Testis (tissue), 3 donors: ENCODE data around the gene BMP6. TPM values are rescaled to one million over a fixed set of nuclear protein-coding genes. Genes with fewer than 3 reads are reported as not detected.

Experiments used
- DNase-seq: peaks from one replicate; pipeline ENCODE4 v3.0.0-alpha.2; 2019
- H3K27ac ChIP-seq, 2 donors: fragments of 200-600 bp; sonication (generic); one replicate each; pipeline ENCODE4 v1.5.1; 2019
- H3K27me3 ChIP-seq: fragments of 200-600 bp; sonication (generic); one replicate; pipeline ENCODE4 v1.5.1; 2019
- H3K36me3 ChIP-seq: fragments of 200-600 bp; sonication (generic); one replicate; pipeline ENCODE4 v1.5.1; 2017; ENCODE audit warnings: low read depth; ENCODE audit errors: missing control alignments
- H3K4me1 ChIP-seq: fragments of 200-600 bp; sonication (generic); one replicate; pipeline ENCODE4 v1.5.1; 2019
- H3K4me3 ChIP-seq, 2 donors: fragments of 200-600 bp; sonication (generic); one replicate each; pipeline ENCODE4 v1.5.1; 2017 to 2019
- H3K9me3 ChIP-seq: fragments of 200-600 bp; sonication (generic); one replicate; pipeline ENCODE4 v1.5.1; 2017
- CTCF ChIP-seq, 3 experiments: fragments of 450-650 bp in 2 of 3; fragments of 200-600 bp in 1 of 3; sonication (generic) in 1 of 3; IDR thresholded peaks; one replicate each; pipeline ENCODE4 v1.5.1; 2016 to 2019; ENCODE audit warnings: antibody characterized with exemption in 3 of 3, mild to moderate bottlenecking in 2 of 3, moderate library complexity in 1 of 3
- POLR2A ChIP-seq: fragments of 450-650 bp; IDR thresholded peaks from one replicate; pipeline ENCODE4 v1.6.1; 2017; ENCODE audit warnings: antibody characterized with exemption, mild to moderate bottlenecking, moderate library complexity
- WGBS, 2 donors: methylation state at CpG; one replicate each; pipeline ENCODE4 v1.1.5; 2018; 5-methylcytosine and 5-hydroxymethylcytosine counted together
- intact Hi-C: fragments of 100-400 bp; cut with DNase I; formaldehyde crosslinking; loops from one replicate; pipeline ENCODE4 v1.15.1; 2023; ENCODE audit warnings: low total_unique reads
- polyA plus RNA-seq: library from polyadenylated mRNA; stranded (reverse); fragments of 350-450 nt; fragmentation: Illumina TruSeq; extraction: RNeasy Lipid Tissue Mini Kit (QIAGEN cat#74804); gene quantifications from one replicate; pipeline ENCODE4 v1.2.3, GENCODE V29; 2014; ENCODE audit warnings: low read depth, low replicate concordance; ENCODE audit not compliant: insufficient read depth
- total RNA-seq, 2 donors: library from RNA; depleted of rRNA; stranded (reverse); fragments of >200 nt; gene quantifications; one replicate each; pipeline ENCODE4 v1.2.3, GENCODE V29; 2016

Gene BMP6
- total and polyA plus RNA-seq, 3 donors from 2014 or later, result 6.2 to 13.6 (median 11.4) TPM

- no peaks in the 10 kb centered on the region for H3K4me1 ChIP-seq
- DNase-seq, result no peak
- H3K4me3 ChIP-seq, result no peak overlapping the region
- no peaks in the 10 kb centered on the region for H3K36me3 ChIP-seq
- H3K27ac ChIP-seq, result no peak overlapping the region
- intact Hi-C loops, result no loop called here
- no peaks in the 10 kb centered on the region for H3K9me3 ChIP-seq
- no peaks in the 10 kb centered on the region for H3K27me3 ChIP-seq
- WGBS, 2 donors, result 54 to 69% methylated on average over 1 of the region's 1 CpG
- TF ChIP-seq CTCF (IDR thresholded peaks at IDR 0.05) (no peak), POLR2A (no peak)
These were observed 41.8 kb upstream of the BMP6 start for GRCh38 chr6:7684076-7684475.

GRCh38 chr6:7684843-7685242 is 41.1 kb upstream of the BMP6 start:
- no peak for DNase-seq
- Histone ChIP-seq H3K27ac (no peak overlapping the region), H3K27me3 (no peaks in the 10 kb centered on the region), H3K4me1 (no peaks in the 10 kb centered on the region), H3K9me3 (no peaks in the 10 kb centered on the region), H3K4me3 (no peak overlapping the region), H3K36me3 (no peaks in the 10 kb centered on the region)
- intact Hi-C loops, result no loop called here
- WGBS, 2 donors, result 69 to 75% methylated on average over 4 of the region's 4 CpGs
- no peak for TF ChIP-seq CTCF (IDR thresholded peaks at IDR 0.05)
- no peak for TF ChIP-seq POLR2A

- intact Hi-C loops, result no loop called here
- TF ChIP-seq CTCF (IDR thresholded peaks at IDR 0.05) (no peak), POLR2A (no peak)
- WGBS, 2 donors, result 83 to 91% methylated on average over 1 of the region's 1 CpG
These were observed 40.6 kb upstream of the BMP6 start for GRCh38 chr6:7685276-7685675.

GRCh38 chr6:7687145-7688111 is 38.5 kb upstream of the BMP6 start:
- 83 to 85% methylated on average over 8 of the region's 8 CpGs for WGBS, 2 donors
- intact Hi-C loops, result no loop called here
- no peaks in the 10 kb centered on the region for H3K4me1 ChIP-seq
- no peaks in the 10 kb centered on the region for H3K36me3 ChIP-seq
- no peaks in the 10 kb centered on the region for H3K9me3 ChIP-seq
- TF ChIP-seq POLR2A (no peak), CTCF (IDR thresholded peaks at IDR 0.05) (no peak)
- H3K27ac ChIP-seq, result no peak overlapping the region
- H3K27me3 ChIP-seq, result no peaks in the 10 kb centered on the region
- H3K4me3 ChIP-seq, result no peak overlapping the region
- DNase-seq, result no peak

More at GRCh38 chr6:7685276-7685675, 40.6 kb upstream of the BMP6 start:
- DNase-seq, result no peak
- Histone ChIP-seq H3K36me3 (no peaks in the 10 kb centered on the region), H3K27ac (no peak overlapping the region), H3K27me3 (no peaks in the 10 kb centered on the region), H3K9me3 (no peaks in the 10 kb centered on the region), H3K4me1 (no peaks in the 10 kb centered on the region), H3K4me3 (no peak overlapping the region)

GRCh38 chr6:7691021-7691420 is 34.9 kb upstream of the BMP6 start:
- Histone ChIP-seq H3K36me3 (no peaks in the 10 kb centered on the region), H3K4me3 (no peak overlapping the region), H3K27ac (no peak overlapping the region), H3K27me3 (no peaks in the 10 kb centered on the region), H3K9me3 (no peaks in the 10 kb centered on the region), H3K4me1 (no peaks in the 10 kb centered on the region)
- no peak for DNase-seq
- WGBS, 2 donors, result 76 to 88% methylated on average over 2 of the region's 2 CpGs
- intact Hi-C loops, result no loop called here
- TF ChIP-seq CTCF (IDR thresholded peaks at IDR 0.05), result no peak
- TF ChIP-seq POLR2A, result no peak
